Nephron progenitor cell (in vitro differentiated cells): ENCODE measurements around the gene RRP7A.

Source experiments
- DNase-seq: peaks from one replicate; pipeline ENCODE4 v3.0.0; 2021
- H3K27ac Mint-ChIP-seq: 2 replicates; pipeline ENCODE4 v1.8.0; 2021; ENCODE audit warnings: mild to moderate bottlenecking, moderate library complexity, mixed read lengths
- H3K27me3 Mint-ChIP-seq: 2 replicates; pipeline ENCODE4 v1.8.0; 2021; ENCODE audit warnings: mild to moderate bottlenecking, low read depth, mixed read lengths; ENCODE audit not compliant: poor library complexity
- H3K36me3 Mint-ChIP-seq: 2 replicates; pipeline ENCODE4 v1.8.0; 2021; ENCODE audit warnings: low read depth, mixed read lengths
- H3K4me1 Mint-ChIP-seq: 2 replicates; pipeline ENCODE4 v1.8.0; 2021; ENCODE audit warnings: mixed read lengths
- H3K4me3 Mint-ChIP-seq: 2 replicates; pipeline ENCODE4 v1.8.0; 2021; ENCODE audit warnings: mild to moderate bottlenecking, moderate library complexity, mixed read lengths
- H3K9me3 Mint-ChIP-seq: 2 replicates; pipeline ENCODE4 v1.8.0; 2021; ENCODE audit warnings: mild to moderate bottlenecking, moderate library complexity, mixed read lengths
- TF ChIP-seq, protein P1 (sequence below): fragments of 200-600 bp; sonication (generic); IDR thresholded peaks from 2 replicates; pipeline ENCODE4 v1.5.0; 2021; ENCODE audit warnings: antibody characterized with exemption

The RRP7A gene

GRCh38 chr22:42461511-42461910 is 58.1 kb downstream of the RRP7A start:
- peaks cover 24% of the 10 kb centered on the region for H3K9me3 Mint-ChIP-seq
- no peak overlapping the region for H3K27ac Mint-ChIP-seq
- H3K36me3 Mint-ChIP-seq = peaks cover 4% of the 10 kb centered on the region
- peaks cover 48% of the 10 kb centered on the region for H3K27me3 Mint-ChIP-seq
- peaks cover 18% of the 10 kb centered on the region for H3K4me1 Mint-ChIP-seq
- DNase-seq = no peak
- no peak overlapping the region for H3K4me3 Mint-ChIP-seq
- TF ChIP-seq, protein P1, sequence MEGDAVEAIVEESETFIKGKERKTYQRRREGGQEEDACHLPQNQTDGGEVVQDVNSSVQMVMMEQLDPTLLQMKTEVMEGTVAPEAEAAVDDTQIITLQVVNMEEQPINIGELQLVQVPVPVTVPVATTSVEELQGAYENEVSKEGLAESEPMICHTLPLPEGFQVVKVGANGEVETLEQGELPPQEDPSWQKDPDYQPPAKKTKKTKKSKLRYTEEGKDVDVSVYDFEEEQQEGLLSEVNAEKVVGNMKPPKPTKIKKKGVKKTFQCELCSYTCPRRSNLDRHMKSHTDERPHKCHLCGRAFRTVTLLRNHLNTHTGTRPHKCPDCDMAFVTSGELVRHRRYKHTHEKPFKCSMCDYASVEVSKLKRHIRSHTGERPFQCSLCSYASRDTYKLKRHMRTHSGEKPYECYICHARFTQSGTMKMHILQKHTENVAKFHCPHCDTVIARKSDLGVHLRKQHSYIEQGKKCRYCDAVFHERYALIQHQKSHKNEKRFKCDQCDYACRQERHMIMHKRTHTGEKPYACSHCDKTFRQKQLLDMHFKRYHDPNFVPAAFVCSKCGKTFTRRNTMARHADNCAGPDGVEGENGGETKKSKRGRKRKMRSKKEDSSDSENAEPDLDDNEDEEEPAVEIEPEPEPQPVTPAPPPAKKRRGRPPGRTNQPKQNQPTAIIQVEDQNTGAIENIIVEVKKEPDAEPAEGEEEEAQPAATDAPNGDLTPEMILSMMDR = no peak
